ENCODE measurements around the gene MALSU1.

Gene MALSU1

DNA sequence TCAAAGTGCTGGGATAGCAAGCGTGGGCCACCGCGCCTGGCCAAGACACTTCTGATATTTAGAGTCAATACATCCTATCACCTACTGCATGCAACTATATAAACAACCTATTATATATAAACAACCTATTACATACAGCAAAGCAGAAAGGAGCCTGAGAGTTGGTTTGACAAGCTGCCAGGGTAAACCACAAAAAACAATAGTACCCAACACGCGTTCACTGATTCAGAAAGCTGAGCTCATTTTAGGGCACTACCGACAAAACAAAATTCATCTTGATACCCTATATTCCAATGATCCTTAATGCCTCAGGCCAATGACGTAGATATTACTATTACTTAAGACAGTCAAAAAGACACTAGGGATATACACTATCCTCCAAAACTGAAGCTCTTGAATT lies 16.2 kb downstream of the MALSU1 start:
- TF ChIP-seq POLR2A (IDR thresholded peaks at IDR 0.05; ENCODE audit: low read depth, low read length) = no peak
- no peak for TF ChIP-seq TAF1 (IDR thresholded peaks at IDR 0.05; ENCODE audit: borderline replicate concordance, low read depth, low read length)
- TF ChIP-seq POLR2AphosphoS5 (IDR thresholded peaks at IDR 0.05; ENCODE audit: low read depth, low read length) = no peak
- no peak for DNase-seq (ENCODE audit: insufficient read length)

DNA sequence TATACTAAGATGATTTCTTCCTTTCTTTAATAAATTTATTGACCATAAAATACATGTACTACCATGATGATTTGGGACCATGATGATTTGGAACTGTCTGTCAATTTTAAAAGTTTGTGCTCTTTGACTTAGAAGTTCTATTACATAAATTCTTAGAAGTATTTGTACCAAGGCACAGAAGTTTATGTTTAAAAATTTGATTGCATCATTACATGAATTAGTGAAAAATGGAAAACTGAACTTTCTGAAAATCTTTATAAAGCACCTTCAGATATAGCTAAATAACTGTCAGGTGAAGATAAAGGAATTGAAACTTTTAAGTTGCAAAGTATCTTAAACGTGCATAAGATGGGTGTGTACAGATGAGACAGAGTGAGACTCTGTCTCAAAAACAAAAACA lies 32.0 kb downstream of the MALSU1 start:
- DNase-seq (ENCODE audit: insufficient read length) = no peak
- TF ChIP-seq TAF1 (IDR thresholded peaks at IDR 0.05; ENCODE audit: borderline replicate concordance, low read depth, low read length) (no peak), POLR2AphosphoS5 (IDR thresholded peaks at IDR 0.05; ENCODE audit: low read depth, low read length) (no peak), POLR2A (IDR thresholded peaks at IDR 0.05; ENCODE audit: low read depth, low read length) (no peak)
- FAIRE-seq = no peak

More for the DNA sequence above, 16.2 kb downstream of the MALSU1 start:
- no peak for FAIRE-seq

GRCh38 chr7:23332193-23332592 lies 33.1 kb downstream of the MALSU1 start:
- DNase-seq (ENCODE audit: insufficient read length) (no peak), FAIRE-seq (peak; percentile 5)
- TF ChIP-seq POLR2A (IDR thresholded peaks at IDR 0.05; ENCODE audit: low read depth, low read length) = no peak
- TF ChIP-seq POLR2AphosphoS5 (IDR thresholded peaks at IDR 0.05; ENCODE audit: low read depth, low read length) = no peak
- no peak for TF ChIP-seq TAF1 (IDR thresholded peaks at IDR 0.05; ENCODE audit: borderline replicate concordance, low read depth, low read length)

- TF ChIP-seq POLR2AphosphoS5 (IDR thresholded peaks at IDR 0.05; ENCODE audit: low read depth, low read length) = no peak
- DNase-seq (ENCODE audit: insufficient read length) (no peak), FAIRE-seq (no peak)
These were observed 33.9 kb downstream of the MALSU1 start for GRCh38 chr7:23332910-23333612.

DNA sequence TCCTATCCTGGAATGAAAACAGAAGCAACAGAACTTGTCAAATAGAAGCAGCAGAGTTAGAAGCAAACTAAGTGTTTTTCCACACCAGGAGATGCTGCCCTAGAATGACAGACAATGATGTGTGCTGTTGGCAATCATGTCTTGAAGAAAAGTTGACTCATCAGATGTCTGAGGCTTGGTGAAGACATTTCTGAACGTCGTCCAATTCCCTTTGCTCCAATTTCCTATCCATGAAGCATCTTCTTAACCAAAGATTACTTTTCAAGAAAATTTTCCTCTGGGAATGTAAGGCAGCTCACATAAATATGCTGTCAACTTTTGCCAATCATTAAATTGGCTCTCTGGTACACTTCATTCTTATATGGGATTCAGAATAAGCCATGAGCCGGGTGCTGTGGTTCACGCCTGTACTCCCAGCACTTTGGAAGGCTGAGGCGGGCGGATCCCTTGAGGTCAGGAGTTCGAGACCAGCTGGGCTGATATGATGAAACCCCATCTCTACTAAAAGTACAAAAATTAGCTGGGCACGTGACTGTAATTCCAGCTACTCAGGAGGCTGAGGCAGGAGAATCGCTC lies 34.6 kb downstream of the MALSU1 start:
- FAIRE-seq (no peak), DNase-seq (ENCODE audit: insufficient read length) (no peak)
- no peak for TF ChIP-seq TAF1 (IDR thresholded peaks at IDR 0.05; ENCODE audit: borderline replicate concordance, low read depth, low read length)
- no peak for TF ChIP-seq POLR2AphosphoS5 (IDR thresholded peaks at IDR 0.05; ENCODE audit: low read depth, low read length)

- DNase-seq (ENCODE audit: insufficient read length) = no peak
- FAIRE-seq = no peak
- TF ChIP-seq TAF1 (IDR thresholded peaks at IDR 0.05; ENCODE audit: borderline replicate concordance, low read depth, low read length) (no peak), POLR2A (IDR thresholded peaks at IDR 0.05; ENCODE audit: low read depth, low read length) (no peak), POLR2AphosphoS5 (IDR thresholded peaks at IDR 0.05; ENCODE audit: low read depth, low read length) (no peak)
These were observed 35.4 kb downstream of the MALSU1 start for GRCh38 chr7:23334482-23335056.

DNA sequence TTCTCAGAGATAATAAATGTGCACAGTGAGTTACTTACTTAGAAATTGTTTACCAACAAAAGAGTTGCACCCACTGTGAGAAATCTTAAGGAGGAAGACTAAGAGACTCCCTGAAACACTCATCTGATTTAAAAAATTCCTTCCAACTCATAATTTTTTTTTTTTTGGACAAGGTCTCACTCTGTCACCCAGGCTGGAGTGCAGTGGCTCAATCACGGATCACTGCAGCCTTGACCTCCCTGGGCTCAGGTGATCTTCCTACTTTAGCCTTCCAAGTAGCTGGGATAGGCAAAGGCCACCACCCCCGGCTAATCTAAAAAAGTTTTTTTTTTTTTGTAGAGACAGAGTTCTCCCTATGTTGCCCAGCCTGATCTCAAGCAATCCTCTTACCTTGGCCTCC lies 36.0 kb downstream of the MALSU1 start:
- FAIRE-seq (no peak), DNase-seq (ENCODE audit: insufficient read length) (no peak)
- no peak for TF ChIP-seq POLR2AphosphoS5 (IDR thresholded peaks at IDR 0.05; ENCODE audit: low read depth, low read length)
- no peak for TF ChIP-seq POLR2A (IDR thresholded peaks at IDR 0.05; ENCODE audit: low read depth, low read length)
- TF ChIP-seq TAF1 (IDR thresholded peaks at IDR 0.05; ENCODE audit: borderline replicate concordance, low read depth, low read length) = no peak

DNA sequence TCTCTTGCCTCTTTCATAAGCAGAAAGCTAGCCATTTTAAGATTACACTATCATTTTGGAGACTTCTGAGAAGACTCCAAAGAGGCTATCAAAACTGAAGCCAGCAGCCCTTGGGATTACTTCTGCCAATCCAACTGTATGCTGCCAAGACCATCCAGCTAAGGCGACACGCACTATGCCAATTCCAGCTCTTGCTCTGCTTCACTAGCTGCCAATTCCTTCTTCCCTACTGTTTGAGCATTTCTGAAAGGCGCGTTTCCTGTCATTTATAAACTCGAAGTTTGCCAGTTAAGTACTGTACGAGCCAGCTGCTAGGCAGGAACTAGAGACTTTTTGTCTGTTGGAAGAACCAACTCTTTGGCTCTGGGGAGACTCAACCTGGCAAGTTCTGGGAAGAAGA lies 36.5 kb downstream of the MALSU1 start:
- no peak for FAIRE-seq
- no peak for DNase-seq (ENCODE audit: insufficient read length)

GRCh38 chr7:23336086-23336485 lies 36.9 kb downstream of the MALSU1 start:
- DNase-seq (ENCODE audit: insufficient read length) (no peak), FAIRE-seq (no peak)
- TF ChIP-seq POLR2A (IDR thresholded peaks at IDR 0.05; ENCODE audit: low read depth, low read length) = no peak
- TF ChIP-seq POLR2AphosphoS5 (IDR thresholded peaks at IDR 0.05; ENCODE audit: low read depth, low read length) = no peak
- no peak for TF ChIP-seq TAF1 (IDR thresholded peaks at IDR 0.05; ENCODE audit: borderline replicate concordance, low read depth, low read length)

More for the DNA sequence above, 36.5 kb downstream of the MALSU1 start:
- TF ChIP-seq TAF1 (IDR thresholded peaks at IDR 0.05; ENCODE audit: borderline replicate concordance, low read depth, low read length) (no peak), POLR2AphosphoS5 (IDR thresholded peaks at IDR 0.05; ENCODE audit: low read depth, low read length) (no peak), POLR2A (IDR thresholded peaks at IDR 0.05; ENCODE audit: low read depth, low read length) (no peak)

DNA sequence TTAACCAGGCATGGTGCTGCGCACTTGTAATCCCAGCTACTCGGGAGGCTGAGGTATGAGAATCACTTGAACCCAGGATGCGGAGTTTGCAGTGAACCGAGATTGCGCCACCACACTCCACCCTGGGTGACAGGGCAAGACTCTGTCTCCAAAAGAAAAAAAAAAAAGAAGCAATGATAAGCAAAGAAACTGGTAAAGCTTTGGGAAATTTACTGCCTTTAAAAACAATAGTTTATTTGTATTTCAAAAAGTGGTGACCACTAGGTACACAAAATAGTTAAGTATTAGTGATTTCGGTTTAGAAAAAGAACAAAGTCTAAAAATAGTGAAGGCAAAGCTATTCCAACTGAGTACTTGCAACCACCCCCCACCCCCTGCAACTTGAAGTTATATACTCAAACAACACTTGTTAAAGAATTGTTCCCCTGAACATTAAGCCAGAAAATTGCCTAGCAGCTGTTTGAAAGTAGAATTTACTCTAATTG lies 37.7 kb downstream of the MALSU1 start:
- no peak for TF ChIP-seq POLR2AphosphoS5 (IDR thresholded peaks at IDR 0.05; ENCODE audit: low read depth, low read length)
- DNase-seq (ENCODE audit: insufficient read length) (no peak), FAIRE-seq (no peak)

GRCh38 chr7:23337374-23337773 lies 38.2 kb downstream of the MALSU1 start:
- no peak for TF ChIP-seq TAF1 (IDR thresholded peaks at IDR 0.05; ENCODE audit: borderline replicate concordance, low read depth, low read length)
- no peak for TF ChIP-seq POLR2A (IDR thresholded peaks at IDR 0.05; ENCODE audit: low read depth, low read length)
- no peak for TF ChIP-seq POLR2AphosphoS5 (IDR thresholded peaks at IDR 0.05; ENCODE audit: low read depth, low read length)
- FAIRE-seq (no peak), DNase-seq (ENCODE audit: insufficient read length) (no peak)

GRCh38 chr7:23338439-23338838 lies 39.3 kb downstream of the MALSU1 start:
- TF ChIP-seq POLR2A (IDR thresholded peaks at IDR 0.05; ENCODE audit: low read depth, low read length) (no peak), TAF1 (IDR thresholded peaks at IDR 0.05; ENCODE audit: borderline replicate concordance, low read depth, low read length) (no peak), POLR2AphosphoS5 (IDR thresholded peaks at IDR 0.05; ENCODE audit: low read depth, low read length) (no peak)
- no peak for DNase-seq (ENCODE audit: insufficient read length)
- FAIRE-seq = no peak
